Endothelial cell of umbilical vein (primary cell): ENCODE measurements around the gene ANKRD31. TPM values are rescaled to one million over a fixed set of nuclear protein-coding genes. Genes with fewer than 3 reads are reported as not detected.
"Not testable (repeated sequence)": the region's sequence is repeated elsewhere in the genome, so short reads cannot be mapped to it uniquely, and the experiment has no call there.

Experiments
- BruUV-seq: library from RNA; stranded (reverse); fragments of 400-500 nt; replicated peaks from 2 replicates; lab custom pipeline; 2021; lab: Mats Ljungman, UMichigan
- CTCF ChIA-PET: fragments of 300-600, 350-600 bp; sonication (Branson Sonifier 250); formaldehyde crosslinking; loops from one replicate; lab custom pipeline; 2021; ENCODE audit warnings: antibody characterized with exemption, inconsistent platforms; lab: Charles Lee
- POLR2A ChIA-PET: fragments of 300-600, 350-600 bp; sonication (Branson Sonifier 250); formaldehyde crosslinking; loops from one replicate; lab custom pipeline; 2021; ENCODE audit warnings: antibody characterized with exemption, inconsistent platforms; lab: Charles Lee
- DNase-seq: peaks from one replicate; pipeline ENCODE4 v3.0.0-alpha.2; 2011; ENCODE audit warnings: low read depth, low spot score
- FAIRE-seq: peaks from 2 replicates; lab custom pipeline; 2011; peaks lifted over from hg19 to GRCh38; lab: Jason Lieb, UNC
- H2AFZ ChIP-seq: 2 replicates; pipeline ENCODE4 v1.6.0; 2012; ENCODE audit warnings: low read depth, low read length, control low read depth, inconsistent platforms
- H3K27ac ChIP-seq: 2 replicates; pipeline ENCODE4 v1.5.1; 2011; ENCODE audit warnings: low read depth, mild to moderate bottlenecking, control low read depth, low read length, moderate library complexity; ENCODE audit not compliant: insufficient read depth
- H3K27me3 ChIP-seq, 2 experiments: 2 replicates each; pipeline versions ENCODE4 v1.6.0 to v1.6.1; 2011; ENCODE audit warnings: low read length in 2 of 2, mixed read lengths in 1 of 2; ENCODE audit not compliant: control insufficient read depth in 2 of 2, insufficient read depth in 2 of 2
- H3K36me3 ChIP-seq, 2 experiments: 2 replicates in 1 of 2; 3 replicates in 1 of 2; pipeline ENCODE4 v1.5.1; 2011; ENCODE audit warnings: low read length in 2 of 2, mild to moderate bottlenecking in 1 of 2, moderate library complexity in 1 of 2; ENCODE audit not compliant: control insufficient read depth in 2 of 2, insufficient read depth in 2 of 2; ENCODE audit errors: extremely low read depth in 1 of 2
- H3K4me1 ChIP-seq: 3 replicates; pipeline ENCODE4 v1.5.1; 2011; ENCODE audit warnings: mild to moderate bottlenecking, low read length; ENCODE audit not compliant: control insufficient read depth, insufficient read depth; ENCODE audit errors: extremely low read depth
- H3K4me2 ChIP-seq: 2 replicates; pipeline ENCODE4 v1.6.1; 2011; ENCODE audit warnings: low read length, control low read depth, mixed read lengths; ENCODE audit not compliant: insufficient read depth
- H3K4me3 ChIP-seq, 3 experiments: fragments of 200-600 bp in 1 of 3; sonication (generic), shearing (Covaris generic) in 1 of 3; replicated peaks in 1 of 3; 2 replicates each; pipeline ENCODE4 v1.5.1; 2011 to 2016; ENCODE audit warnings: control low read depth in 3 of 3, low read length in 3 of 3, mild to moderate bottlenecking in 2 of 3, inconsistent platforms in 1 of 3, low read depth in 1 of 3, moderate library complexity in 1 of 3; ENCODE audit not compliant: insufficient read depth in 1 of 3
- H3K79me2 ChIP-seq: 2 replicates; pipeline ENCODE4 v1.6.0; 2012; ENCODE audit warnings: low read length, inconsistent platforms; ENCODE audit not compliant: control insufficient read depth, insufficient read depth
- H3K9ac ChIP-seq: replicated peaks from 2 replicates; pipeline ENCODE3; 2011; ENCODE audit warnings: low read length, control low read depth; ENCODE audit not compliant: insufficient read depth; ENCODE audit errors: extremely low read depth
- H3K9me1 ChIP-seq: replicated peaks from 3 replicates; pipeline ENCODE4 v1.6.0; 2011; ENCODE audit warnings: mild to moderate bottlenecking, low read length; ENCODE audit not compliant: control insufficient read depth, insufficient read depth; ENCODE audit errors: extremely low read depth
- H3K9me3 ChIP-seq: replicated peaks from 2 replicates; pipeline ENCODE4 v1.5.1; 2012; ENCODE audit warnings: low read length, inconsistent platforms; ENCODE audit not compliant: control insufficient read depth, insufficient read depth
- H4K20me1 ChIP-seq: replicated peaks from 2 replicates; pipeline ENCODE3; 2011; ENCODE audit warnings: mild to moderate bottlenecking, low read length; ENCODE audit not compliant: control insufficient read depth, insufficient read depth; ENCODE audit errors: extremely low read depth
- CTCF ChIP-seq, 2 donors: IDR thresholded peaks; 1 replicate in 1 of 2; 2 replicates in 1 of 2; pipeline ENCODE4 v1.5.1; 2011; ENCODE audit warnings: low read length in 2 of 2, mild to moderate bottlenecking in 2 of 2, moderate library complexity in 2 of 2, control low read depth in 1 of 2, inconsistent platforms in 1 of 2, low read depth in 1 of 2; ENCODE audit not compliant: insufficient read depth in 1 of 2; ENCODE audit errors: extremely low read depth in 1 of 2
- EZH2 ChIP-seq: IDR thresholded peaks from 2 replicates; pipeline ENCODE4 v1.6.1; 2012; ENCODE audit warnings: borderline replicate concordance, low read depth, mild to moderate bottlenecking, moderate library complexity, low read length, inconsistent platforms; ENCODE audit not compliant: severe bottlenecking
- FOS ChIP-seq: IDR thresholded peaks from 2 replicates; pipeline ENCODE4 v1.6.1; 2011; ENCODE audit warnings: mild to moderate bottlenecking, low read length, moderate library complexity, borderline replicate concordance; ENCODE audit not compliant: insufficient read depth
- GATA2 ChIP-seq: IDR thresholded peaks from 2 replicates; pipeline ENCODE4 v1.7.0; 2011; ENCODE audit warnings: low read depth, mild to moderate bottlenecking, moderate library complexity, mixed read lengths, low read length; ENCODE audit not compliant: insufficient read length, insufficient read depth
- JUN ChIP-seq: IDR thresholded peaks from 2 replicates; pipeline ENCODE4 v1.6.1; 2011; ENCODE audit warnings: borderline replicate concordance, low read depth; ENCODE audit not compliant: insufficient read length, insufficient read depth
- MAX ChIP-seq: IDR thresholded peaks from 2 replicates; pipeline ENCODE4 v1.6.1; 2011; ENCODE audit not compliant: insufficient read depth, insufficient read length
- MYC ChIP-seq: IDR thresholded peaks from one replicate; pipeline ENCODE4 v1.6.1; 2011; ENCODE audit warnings: mild to moderate bottlenecking, low read depth, low read length
- POLR2A ChIP-seq: IDR thresholded peaks from 2 replicates; pipeline ENCODE4 v1.6.1; 2012; ENCODE audit warnings: low read depth, mild to moderate bottlenecking, control low read depth, low read length
- POLR2AphosphoS5 ChIP-seq: IDR thresholded peaks from 2 replicates; pipeline ENCODE4 v1.6.1; 2012; ENCODE audit warnings: low read depth, mild to moderate bottlenecking, control low read depth, low read length, moderate library complexity; ENCODE audit not compliant: insufficient read depth
- dilution Hi-C: fragments of 300-500 bp; cut with MboI; formaldehyde crosslinking; loops from one replicate; pipeline ENCODE4 v1.15.0; 2019; ENCODE audit warnings: low sequenced_read_pairs; ENCODE audit not compliant: extremely low pct_ligation_motif_present
- intact Hi-C: fragments of 100-400 bp; cut with micrococcal nuclease; formaldehyde crosslinking; loops from one replicate; pipeline ENCODE4 v1.10.0; 2022
- polyA plus RNA-seq, 4 experiments: library from polyadenylated mRNA; depleted of rRNA in 3 of 4; stranded (reverse) in 3 of 4; unstranded in 1 of 4; fragments of >200 nt; gene quantifications; 2 replicates each; pipeline versions ENCODE4 v1.2.1 to v1.2.3, GENCODE V29; 2011 to 2012; ENCODE audit warnings: missing spikeins in 1 of 4
- total RNA-seq: library from RNA; stranded (reverse); gene quantifications from 2 replicates; pipeline ENCODE4 v1.2.3, GENCODE V29; 2021

The ANKRD31 gene
- total and polyA plus RNA-seq, 2 donors (not counting 3 experiments of a cell fraction or from before 2014, with no cell fraction given), result not detected

GRCh38 chr5:75185763-75186162 is 50.9 kb downstream of the ANKRD31 start:
- Histone ChIP-seq H3K9me3 (no peaks in the 10 kb centered on the region), H3K9me1 (no peaks in the 10 kb centered on the region), H3K4me1 (no peaks in the 10 kb centered on the region), H3K79me2 (no peaks in the 10 kb centered on the region), H3K27me3 (peaks cover 0 to 3% of the 10 kb centered on the region in 2 experiments), H4K20me1 (no peaks in the 10 kb centered on the region), H3K9ac (no peak overlapping the region), H2AFZ (no peak overlapping the region), H3K4me3 (no peak overlapping the region), H3K27ac (no peak overlapping the region), H3K36me3 (no peaks in the 10 kb centered on the region), H3K4me2 (no peak overlapping the region)
- FAIRE-seq (no peak), DNase-seq (no peak)
- BruUV-seq, result no TSS peak
- ChIA-PET POLR2A (no interaction called here), CTCF (no interaction called here)
- TF ChIP-seq MAX, result no peak
- no peak for TF ChIP-seq CTCF (IDR thresholded peaks at IDR 0.05; ENCODE audit: extremely low read depth in 1 of 2, insufficient read depth in 1 of 2, low read depth in 1 of 2, low read length in 2 of 2)
- no peak for TF ChIP-seq GATA2
- no peak for TF ChIP-seq EZH2
- TF ChIP-seq FOS, result no peak
- TF ChIP-seq JUN, result no peak
- TF ChIP-seq POLR2AphosphoS5, result no peak
- TF ChIP-seq POLR2A, result no peak
- no peak for TF ChIP-seq MYC
- intact Hi-C loops (no loop called here), dilution Hi-C loops (no loop called here)

GRCh38 chr5:75176009-75176408 is 60.7 kb downstream of the ANKRD31 start:
- H3K27ac ChIP-seq, H3K27me3 ChIP-seq, CTCF ChIA-PET, POLR2A ChIA-PET, intact Hi-C loops, H3K79me2 ChIP-seq, FAIRE-seq, H4K20me1 ChIP-seq, H3K9me3 ChIP-seq, dilution Hi-C loops, H3K4me2 ChIP-seq, BruUV-seq, H3K36me3 ChIP-seq, H2AFZ ChIP-seq, DNase-seq, H3K9ac ChIP-seq, H3K4me3 ChIP-seq, H3K9me1 ChIP-seq, H3K4me1 ChIP-seq: not testable (repeated sequence)

GRCh38 chr5:75174872-75175271 is 61.8 kb downstream of the ANKRD31 start:
- intact Hi-C loops, result not testable (repeated sequence)

More at GRCh38 chr5:75174872-75175271, 61.8 kb downstream of the ANKRD31 start:
- H3K79me2 ChIP-seq, H3K9me1 ChIP-seq, H3K4me3 ChIP-seq, DNase-seq, H2AFZ ChIP-seq, H3K36me3 ChIP-seq, H3K9ac ChIP-seq, dilution Hi-C loops, H4K20me1 ChIP-seq, H3K4me2 ChIP-seq, H3K4me1 ChIP-seq, H3K27me3 ChIP-seq, POLR2A ChIA-PET, CTCF ChIA-PET, H3K27ac ChIP-seq, H3K9me3 ChIP-seq, BruUV-seq, FAIRE-seq: not testable (repeated sequence)
